GM23248 (cell line): ENCODE results near the gene QKI.

Experiments
- EZH2 ChIP-seq: fragments of 200-600 bp; sonication (generic); IDR thresholded peaks from 2 replicates; pipeline ENCODE4 v1.6.1; 2018; ENCODE audit warnings: antibody characterized with exemption, mild to moderate bottlenecking; ENCODE audit not compliant: insufficient read depth, poor library complexity, severe bottlenecking
- EZH2phosphoT487 ChIP-seq: fragments of 200-600 bp; sonication (generic); IDR thresholded peaks from 2 replicates; pipeline ENCODE4 v1.6.1; 2018; ENCODE audit warnings: antibody characterized with exemption, moderate library complexity, mild to moderate bottlenecking, low read depth; ENCODE audit not compliant: insufficient read depth

DNA sequence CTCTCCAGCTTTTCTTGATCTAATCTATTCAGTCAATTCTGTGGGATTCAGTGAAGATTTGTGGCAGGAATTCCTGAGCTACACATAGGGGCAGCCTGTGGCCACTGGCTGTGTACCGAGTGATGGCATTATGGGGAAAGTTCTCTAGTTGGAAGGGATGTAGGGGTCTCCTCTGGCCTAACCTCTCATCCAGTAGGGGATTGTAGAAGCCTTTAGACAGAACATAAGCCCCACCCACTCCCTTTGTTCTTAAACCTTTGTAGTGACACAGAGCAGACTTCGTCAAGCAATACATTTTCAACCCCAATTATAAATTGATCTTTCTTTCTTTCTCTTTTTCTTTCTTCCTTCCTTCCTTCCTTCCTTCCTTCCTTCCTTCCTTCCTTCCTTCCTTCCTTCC lies 188.9 kb downstream of the QKI start:
- TF ChIP-seq EZH2 (no peak), EZH2phosphoT487 (no peak)
